Measurements from ENCODE around the gene SLC35G3. TPM values are rescaled to one million over a fixed set of nuclear protein-coding genes. Genes with fewer than 3 reads are reported as not detected.

The SLC35G3 gene
- total and polyA plus RNA-seq, 2 of the 8 experiments (the other 6 are each of a cell fraction or from before 2014, with no cell fraction given): not detected

DNA sequence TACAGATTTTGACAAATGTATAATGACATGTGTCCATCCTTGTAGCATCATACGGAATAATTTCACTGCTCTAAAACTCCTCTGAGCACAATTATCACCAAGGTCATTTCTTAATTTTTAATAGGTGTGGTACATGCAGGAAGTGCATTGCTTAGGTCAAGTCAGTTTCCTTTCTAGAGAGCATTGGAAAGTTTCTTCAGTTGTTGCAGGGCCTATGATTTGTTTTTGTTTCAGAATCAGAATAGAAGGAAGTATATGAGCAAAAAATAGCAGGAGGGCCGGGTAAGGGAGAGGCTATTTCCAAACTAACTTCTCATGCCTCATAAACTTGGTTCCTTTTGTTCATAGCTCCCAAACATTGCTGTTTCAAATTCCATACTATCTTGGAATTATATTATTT is 24.7 kb upstream of the SLC35G3 start (continued):
- TF ChIP-seq, protein P1, sequence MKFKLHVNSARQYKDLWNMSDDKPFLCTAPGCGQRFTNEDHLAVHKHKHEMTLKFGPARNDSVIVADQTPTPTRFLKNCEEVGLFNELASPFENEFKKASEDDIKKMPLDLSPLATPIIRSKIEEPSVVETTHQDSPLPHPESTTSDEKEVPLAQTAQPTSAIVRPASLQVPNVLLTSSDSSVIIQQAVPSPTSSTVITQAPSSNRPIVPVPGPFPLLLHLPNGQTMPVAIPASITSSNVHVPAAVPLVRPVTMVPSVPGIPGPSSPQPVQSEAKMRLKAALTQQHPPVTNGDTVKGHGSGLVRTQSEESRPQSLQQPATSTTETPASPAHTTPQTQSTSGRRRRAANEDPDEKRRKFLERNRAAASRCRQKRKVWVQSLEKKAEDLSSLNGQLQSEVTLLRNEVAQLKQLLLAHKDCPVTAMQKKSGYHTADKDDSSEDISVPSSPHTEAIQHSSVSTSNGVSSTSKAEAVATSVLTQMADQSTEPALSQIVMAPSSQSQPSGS (IDR thresholded peaks at IDR 0.05; ENCODE audit: low read length): no peak
- TF ChIP-seq HDAC6 (IDR thresholded peaks at IDR 0.05; ENCODE audit: low read depth, low read length) (no peak), TBP (IDR thresholded peaks at IDR 0.05; ENCODE audit: low read depth, low read length) (no peak), TAF7 (optimal IDR thresholded peaks at IDR 0.05; ENCODE audit: borderline replicate concordance, low read depth, low read length) (no peak)
- TF ChIP-seq, protein P2, sequence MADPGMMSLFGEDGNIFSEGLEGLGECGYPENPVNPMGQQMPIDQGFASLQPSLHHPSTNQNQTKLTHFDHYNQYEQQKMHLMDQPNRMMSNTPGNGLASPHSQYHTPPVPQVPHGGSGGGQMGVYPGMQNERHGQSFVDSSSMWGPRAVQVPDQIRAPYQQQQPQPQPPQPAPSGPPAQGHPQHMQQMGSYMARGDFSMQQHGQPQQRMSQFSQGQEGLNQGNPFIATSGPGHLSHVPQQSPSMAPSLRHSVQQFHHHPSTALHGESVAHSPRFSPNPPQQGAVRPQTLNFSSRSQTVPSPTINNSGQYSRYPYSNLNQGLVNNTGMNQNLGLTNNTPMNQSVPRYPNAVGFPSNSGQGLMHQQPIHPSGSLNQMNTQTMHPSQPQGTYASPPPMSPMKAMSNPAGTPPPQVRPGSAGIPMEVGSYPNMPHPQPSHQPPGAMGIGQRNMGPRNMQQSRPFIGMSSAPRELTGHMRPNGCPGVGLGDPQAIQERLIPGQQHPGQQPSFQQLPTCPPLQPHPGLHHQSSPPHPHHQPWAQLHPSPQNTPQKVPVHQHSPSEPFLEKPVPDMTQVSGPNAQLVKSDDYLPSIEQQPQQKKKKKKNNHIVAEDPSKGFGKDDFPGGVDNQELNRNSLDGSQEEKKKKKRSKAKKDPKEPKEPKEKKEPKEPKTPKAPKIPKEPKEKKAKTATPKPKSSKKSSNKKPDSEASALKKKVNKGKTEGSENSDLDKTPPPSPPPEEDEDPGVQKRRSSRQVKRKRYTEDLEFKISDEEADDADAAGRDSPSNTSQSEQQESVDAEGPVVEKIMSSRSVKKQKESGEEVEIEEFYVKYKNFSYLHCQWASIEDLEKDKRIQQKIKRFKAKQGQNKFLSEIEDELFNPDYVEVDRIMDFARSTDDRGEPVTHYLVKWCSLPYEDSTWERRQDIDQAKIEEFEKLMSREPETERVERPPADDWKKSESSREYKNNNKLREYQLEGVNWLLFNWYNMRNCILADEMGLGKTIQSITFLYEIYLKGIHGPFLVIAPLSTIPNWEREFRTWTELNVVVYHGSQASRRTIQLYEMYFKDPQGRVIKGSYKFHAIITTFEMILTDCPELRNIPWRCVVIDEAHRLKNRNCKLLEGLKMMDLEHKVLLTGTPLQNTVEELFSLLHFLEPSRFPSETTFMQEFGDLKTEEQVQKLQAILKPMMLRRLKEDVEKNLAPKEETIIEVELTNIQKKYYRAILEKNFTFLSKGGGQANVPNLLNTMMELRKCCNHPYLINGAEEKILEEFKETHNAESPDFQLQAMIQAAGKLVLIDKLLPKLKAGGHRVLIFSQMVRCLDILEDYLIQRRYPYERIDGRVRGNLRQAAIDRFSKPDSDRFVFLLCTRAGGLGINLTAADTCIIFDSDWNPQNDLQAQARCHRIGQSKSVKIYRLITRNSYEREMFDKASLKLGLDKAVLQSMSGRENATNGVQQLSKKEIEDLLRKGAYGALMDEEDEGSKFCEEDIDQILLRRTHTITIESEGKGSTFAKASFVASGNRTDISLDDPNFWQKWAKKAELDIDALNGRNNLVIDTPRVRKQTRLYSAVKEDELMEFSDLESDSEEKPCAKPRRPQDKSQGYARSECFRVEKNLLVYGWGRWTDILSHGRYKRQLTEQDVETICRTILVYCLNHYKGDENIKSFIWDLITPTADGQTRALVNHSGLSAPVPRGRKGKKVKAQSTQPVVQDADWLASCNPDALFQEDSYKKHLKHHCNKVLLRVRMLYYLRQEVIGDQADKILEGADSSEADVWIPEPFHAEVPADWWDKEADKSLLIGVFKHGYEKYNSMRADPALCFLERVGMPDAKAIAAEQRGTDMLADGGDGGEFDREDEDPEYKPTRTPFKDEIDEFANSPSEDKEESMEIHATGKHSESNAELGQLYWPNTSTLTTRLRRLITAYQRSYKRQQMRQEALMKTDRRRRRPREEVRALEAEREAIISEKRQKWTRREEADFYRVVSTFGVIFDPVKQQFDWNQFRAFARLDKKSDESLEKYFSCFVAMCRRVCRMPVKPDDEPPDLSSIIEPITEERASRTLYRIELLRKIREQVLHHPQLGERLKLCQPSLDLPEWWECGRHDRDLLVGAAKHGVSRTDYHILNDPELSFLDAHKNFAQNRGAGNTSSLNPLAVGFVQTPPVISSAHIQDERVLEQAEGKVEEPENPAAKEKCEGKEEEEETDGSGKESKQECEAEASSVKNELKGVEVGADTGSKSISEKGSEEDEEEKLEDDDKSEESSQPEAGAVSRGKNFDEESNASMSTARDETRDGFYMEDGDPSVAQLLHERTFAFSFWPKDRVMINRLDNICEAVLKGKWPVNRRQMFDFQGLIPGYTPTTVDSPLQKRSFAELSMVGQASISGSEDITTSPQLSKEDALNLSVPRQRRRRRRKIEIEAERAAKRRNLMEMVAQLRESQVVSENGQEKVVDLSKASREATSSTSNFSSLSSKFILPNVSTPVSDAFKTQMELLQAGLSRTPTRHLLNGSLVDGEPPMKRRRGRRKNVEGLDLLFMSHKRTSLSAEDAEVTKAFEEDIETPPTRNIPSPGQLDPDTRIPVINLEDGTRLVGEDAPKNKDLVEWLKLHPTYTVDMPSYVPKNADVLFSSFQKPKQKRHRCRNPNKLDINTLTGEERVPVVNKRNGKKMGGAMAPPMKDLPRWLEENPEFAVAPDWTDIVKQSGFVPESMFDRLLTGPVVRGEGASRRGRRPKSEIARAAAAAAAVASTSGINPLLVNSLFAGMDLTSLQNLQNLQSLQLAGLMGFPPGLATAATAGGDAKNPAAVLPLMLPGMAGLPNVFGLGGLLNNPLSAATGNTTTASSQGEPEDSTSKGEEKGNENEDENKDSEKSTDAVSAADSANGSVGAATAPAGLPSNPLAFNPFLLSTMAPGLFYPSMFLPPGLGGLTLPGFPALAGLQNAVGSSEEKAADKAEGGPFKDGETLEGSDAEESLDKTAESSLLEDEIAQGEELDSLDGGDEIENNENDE (IDR thresholded peaks at IDR 0.05; ENCODE audit: insufficient replicate concordance, low read length): no peak
